Parathyroid adenoma (tissue), 2 donors: ENCODE measurements around the gene FCF1.
"Not testable (repeated sequence)": the region's sequence is repeated elsewhere in the genome, so short reads cannot be mapped to it uniquely, and the experiment has no call there.

ENCODE experiments used
- H2AFZ ChIP-seq: fragments of 300-600 bp; sonication (generic); one replicate; pipeline ENCODE4 v1.7.0; 2017; ENCODE audit warnings: antibody characterized with exemption, mild to moderate bottlenecking
- H3K27ac ChIP-seq: fragments of 300-600 bp; sonication (generic); one replicate; pipeline ENCODE4 v1.7.0; 2017
- H3K27me3 ChIP-seq: fragments of 300-600 bp; sonication (generic); one replicate; pipeline ENCODE4 v1.7.0; 2017; ENCODE audit warnings: low read length; ENCODE audit not compliant: control insufficient read depth, insufficient read depth
- H3K36me3 ChIP-seq: fragments of 300-600 bp; sonication (generic); one replicate; pipeline ENCODE4 v1.7.0; 2017; ENCODE audit warnings: low read length; ENCODE audit not compliant: control insufficient read depth, insufficient read depth
- H3K4me1 ChIP-seq: fragments of 300-600 bp; sonication (generic); one replicate; pipeline ENCODE4 v1.7.0; 2017; ENCODE audit warnings: control low read depth
- H3K4me2 ChIP-seq: fragments of 300-600 bp; sonication (generic); one replicate; pipeline ENCODE4 v1.7.0; 2017; ENCODE audit warnings: low read length
- H3K4me3 ChIP-seq: fragments of 300-600 bp; sonication (generic); one replicate; pipeline ENCODE4 v1.7.0; 2017; ENCODE audit warnings: low read depth, low read length
- H3K79me2 ChIP-seq: fragments of 300-600 bp; sonication (generic); one replicate; pipeline ENCODE4 v1.7.0; 2017; ENCODE audit warnings: control low read depth
- H3K9ac ChIP-seq: fragments of 300-600 bp; sonication (generic); one replicate; pipeline ENCODE4 v1.7.0; 2017; ENCODE audit warnings: mild to moderate bottlenecking
- H3K9me3 ChIP-seq: fragments of 300-600 bp; sonication (generic); one replicate; pipeline ENCODE4 v1.7.0; 2017; ENCODE audit warnings: low read length; ENCODE audit not compliant: control insufficient read depth
- CTCF ChIP-seq: fragments of 300-600 bp; sonication (generic); IDR thresholded peaks from one replicate; pipeline ENCODE4 v1.7.0; 2017; ENCODE audit warnings: antibody characterized with exemption, mild to moderate bottlenecking
- donor health status: primary hyperparathyroidism.

Gene FCF1

GRCh38 chr14:74754899-74755298, 42.0 kb downstream of the FCF1 start:
- Histone ChIP-seq H3K9ac (no peak overlapping the region), H3K9me3 (no peaks in the 10 kb centered on the region), H2AFZ (no peak overlapping the region), H3K79me2 (no peaks in the 10 kb centered on the region), H3K27me3 (no peaks in the 10 kb centered on the region), H3K36me3 (no peaks in the 10 kb centered on the region), H3K4me1 (no peaks in the 10 kb centered on the region), H3K4me3 (no peak overlapping the region), H3K27ac (no peak overlapping the region), H3K4me2 (no peak overlapping the region)
- no peak for TF ChIP-seq CTCF

GRCh38 chr14:74756326-74756725, 43.4 kb downstream of the FCF1 start:
- Histone ChIP-seq H3K9me3 (no peaks in the 10 kb centered on the region), H3K36me3 (no peaks in the 10 kb centered on the region), H3K27me3 (no peaks in the 10 kb centered on the region), H3K4me2 (no peak overlapping the region), H3K79me2 (no peaks in the 10 kb centered on the region), H3K4me3 (no peak overlapping the region), H3K9ac (no peak overlapping the region), H3K27ac (no peak overlapping the region), H3K4me1 (no peaks in the 10 kb centered on the region), H2AFZ (no peak overlapping the region)
- no peak for TF ChIP-seq CTCF

- not testable (repeated sequence) for H3K27me3 ChIP-seq, H3K79me2 ChIP-seq, H3K4me1 ChIP-seq
Measured at GRCh38 chr14:74758505-74758904, 45.6 kb downstream of the FCF1 start.

GRCh38 chr14:74762917-74763802, 50.2 kb downstream of the FCF1 start, which contains the start of gene YLPM1:
TSS of gene YLPM1 (plus strand) at chr14:74763316. CDS start at chr14:74763490, 174 bp downstream.
- Histone ChIP-seq H3K4me1 (peaks cover 14% of the 10 kb centered on the region), H3K9me3 (no peaks in the 10 kb centered on the region), H3K27me3 (no peaks in the 10 kb centered on the region), H3K36me3 (no peaks in the 10 kb centered on the region), H3K79me2 (peaks cover 25% of the 10 kb centered on the region), H3K27ac (peak within 1 kb of the TSS; percentile 81), H3K4me2 (peak within 1 kb of the TSS; percentile 79), H3K4me3 (peak within 1 kb of the TSS; percentile 97), H3K9ac (peak within 1 kb of the TSS; percentile 94), H2AFZ (peak within 1 kb of the TSS; percentile 85)
- TF ChIP-seq CTCF, result peak; percentile 47

More at GRCh38 chr14:74758505-74758904, 45.6 kb downstream of the FCF1 start:
- H3K4me3 ChIP-seq, H3K9me3 ChIP-seq, H3K36me3 ChIP-seq, H3K27ac ChIP-seq, H3K4me2 ChIP-seq, H3K9ac ChIP-seq, H2AFZ ChIP-seq: not testable (repeated sequence)

- peak overlapping the region; percentile 94 for H3K9ac ChIP-seq
- no peaks in the 10 kb centered on the region for H3K9me3 ChIP-seq
- H3K27me3 ChIP-seq, result no peaks in the 10 kb centered on the region
- peak overlapping the region; percentile 81 for H3K27ac ChIP-seq
- peak overlapping the region; percentile 85 for H2AFZ ChIP-seq
- peak overlapping the region; percentile 79 for H3K4me2 ChIP-seq
- H3K79me2 ChIP-seq, result peaks cover 25% of the 10 kb centered on the region
- H3K4me3 ChIP-seq, result peak overlapping the region; percentile 97
- no peak for TF ChIP-seq CTCF
- peaks cover 14% of the 10 kb centered on the region for H3K4me1 ChIP-seq
- H3K36me3 ChIP-seq, result no peaks in the 10 kb centered on the region
Measured at GRCh38 chr14:74763803-74764531, 51.0 kb downstream of the FCF1 start.
